ENCODE results near the gene MTIF2. TPM values are rescaled to one million over a fixed set of nuclear protein-coding genes. Genes with fewer than 3 reads are reported as not detected.

The MTIF2 gene
- total RNA-seq, 1 donor from 2014 or later: 32.9 TPM

- H3K4me3 Mint-ChIP-seq: peak overlapping the region; percentile 95
- H3K27me3 Mint-ChIP-seq (ENCODE audit: low read depth): no peaks in the 10 kb centered on the region
- no peak overlapping the region for H3K27ac Mint-ChIP-seq (ENCODE audit: unreplicated experiment)
- TF ChIP-seq, protein P1, sequence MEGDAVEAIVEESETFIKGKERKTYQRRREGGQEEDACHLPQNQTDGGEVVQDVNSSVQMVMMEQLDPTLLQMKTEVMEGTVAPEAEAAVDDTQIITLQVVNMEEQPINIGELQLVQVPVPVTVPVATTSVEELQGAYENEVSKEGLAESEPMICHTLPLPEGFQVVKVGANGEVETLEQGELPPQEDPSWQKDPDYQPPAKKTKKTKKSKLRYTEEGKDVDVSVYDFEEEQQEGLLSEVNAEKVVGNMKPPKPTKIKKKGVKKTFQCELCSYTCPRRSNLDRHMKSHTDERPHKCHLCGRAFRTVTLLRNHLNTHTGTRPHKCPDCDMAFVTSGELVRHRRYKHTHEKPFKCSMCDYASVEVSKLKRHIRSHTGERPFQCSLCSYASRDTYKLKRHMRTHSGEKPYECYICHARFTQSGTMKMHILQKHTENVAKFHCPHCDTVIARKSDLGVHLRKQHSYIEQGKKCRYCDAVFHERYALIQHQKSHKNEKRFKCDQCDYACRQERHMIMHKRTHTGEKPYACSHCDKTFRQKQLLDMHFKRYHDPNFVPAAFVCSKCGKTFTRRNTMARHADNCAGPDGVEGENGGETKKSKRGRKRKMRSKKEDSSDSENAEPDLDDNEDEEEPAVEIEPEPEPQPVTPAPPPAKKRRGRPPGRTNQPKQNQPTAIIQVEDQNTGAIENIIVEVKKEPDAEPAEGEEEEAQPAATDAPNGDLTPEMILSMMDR (conservative IDR thresholded peaks at IDR 0.05): no peak
- H3K4me1 Mint-ChIP-seq: peaks cover 27% of the 10 kb centered on the region
- no peaks in the 10 kb centered on the region for H3K9me3 Mint-ChIP-seq
- DNase-seq (ENCODE audit: low read depth, low spot score): no peak
- H3K36me3 Mint-ChIP-seq (ENCODE audit: low read depth): peaks cover 10% of the 10 kb centered on the region
These were observed 33.1 kb downstream of the MTIF2 start for GRCh38 chr2:55235724-55236538.

GRCh38 chr2:55233658-55233940 lies 35.4 kb downstream of the MTIF2 start:
- Mint-ChIP-seq H3K4me3 (peak overlapping the region; percentile 95), H3K27ac (ENCODE audit: unreplicated experiment) (no peak overlapping the region), H3K36me3 (ENCODE audit: low read depth) (peaks cover 12% of the 10 kb centered on the region), H3K4me1 (peaks cover 44% of the 10 kb centered on the region), H3K9me3 (no peaks in the 10 kb centered on the region), H3K27me3 (ENCODE audit: low read depth) (no peaks in the 10 kb centered on the region)
- no peak for DNase-seq (ENCODE audit: low read depth, low spot score)
- TF ChIP-seq, protein P1 (conservative IDR thresholded peaks at IDR 0.05): no peak

GRCh38 chr2:55232863-55233657 lies 36.0 kb downstream of the MTIF2 start:
- TF ChIP-seq, protein P1 (conservative IDR thresholded peaks at IDR 0.05): no peak
- Mint-ChIP-seq H3K36me3 (ENCODE audit: low read depth) (peaks cover 12% of the 10 kb centered on the region), H3K27me3 (ENCODE audit: low read depth) (no peaks in the 10 kb centered on the region), H3K4me3 (peak overlapping the region; percentile 95), H3K9me3 (no peaks in the 10 kb centered on the region), H3K4me1 (peaks cover 50% of the 10 kb centered on the region), H3K27ac (ENCODE audit: unreplicated experiment) (peak overlapping the region; percentile 97)
- DNase-seq (ENCODE audit: low read depth, low spot score): no peak

DNA sequence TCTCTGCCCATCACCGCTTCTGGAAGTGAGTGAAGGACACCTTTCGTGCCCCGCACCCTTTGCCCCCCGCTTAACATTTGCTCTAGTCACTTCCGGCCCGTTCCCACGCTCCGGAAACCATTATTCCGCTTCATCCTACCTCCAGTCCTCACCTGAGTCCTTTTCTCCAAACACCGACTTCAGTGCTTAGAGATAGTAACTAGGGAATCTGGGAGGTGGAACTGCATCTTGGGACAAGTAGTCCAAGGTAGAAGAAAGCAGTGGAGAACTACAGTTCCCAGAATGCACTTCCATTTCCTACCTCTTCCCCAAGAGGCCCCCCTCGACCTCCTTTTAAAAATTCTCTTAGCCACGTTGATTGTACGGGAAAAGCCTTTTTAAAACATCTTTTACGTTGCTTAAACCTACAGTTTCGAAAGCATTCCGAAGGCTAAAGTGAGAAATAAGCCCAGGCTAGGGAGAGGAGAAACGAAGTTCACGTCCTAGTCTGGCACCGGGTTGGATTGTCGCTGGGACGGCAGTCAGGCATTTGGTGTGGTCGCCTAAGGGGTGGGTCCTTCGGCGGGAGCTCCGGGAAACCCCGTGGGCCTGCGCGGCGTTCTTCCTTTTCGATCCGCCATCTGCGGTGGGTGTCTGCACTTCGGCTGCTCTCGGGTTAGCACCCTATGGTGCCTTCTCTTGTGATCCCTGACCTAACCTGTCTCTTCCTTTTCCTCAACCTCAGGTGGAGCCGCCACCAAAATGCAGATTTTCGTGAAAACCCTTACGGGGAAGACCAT lies 36.8 kb downstream of the MTIF2 start, which contains the start of the genes CLHC1 and RPS27A:
CLHC1 (minus strand) TSS at position 210 of the 779 bp plus-strand sequence. CDS start 9,882 bp downstream, outside the sequence.
RPS27A (plus strand) TSS at position 605 of the 779 bp plus-strand sequence; CDS start at position 742, 137 bp downstream.
- Mint-ChIP-seq H3K27me3 (ENCODE audit: low read depth) (no peaks in the 10 kb centered on the region), H3K4me3 (peak within 1 kb of the TSS; percentile 95), H3K9me3 (no peaks in the 10 kb centered on the region), H3K36me3 (ENCODE audit: low read depth) (peaks cover 12% of the 10 kb centered on the region), H3K4me1 (peaks cover 54% of the 10 kb centered on the region), H3K27ac (ENCODE audit: unreplicated experiment) (peak within 1 kb of the TSS; percentile 97)
- TF ChIP-seq, protein P1 (conservative IDR thresholded peaks at IDR 0.05): no peak
- DNase-seq (ENCODE audit: low read depth, low spot score): peak; percentile 97

DNA sequence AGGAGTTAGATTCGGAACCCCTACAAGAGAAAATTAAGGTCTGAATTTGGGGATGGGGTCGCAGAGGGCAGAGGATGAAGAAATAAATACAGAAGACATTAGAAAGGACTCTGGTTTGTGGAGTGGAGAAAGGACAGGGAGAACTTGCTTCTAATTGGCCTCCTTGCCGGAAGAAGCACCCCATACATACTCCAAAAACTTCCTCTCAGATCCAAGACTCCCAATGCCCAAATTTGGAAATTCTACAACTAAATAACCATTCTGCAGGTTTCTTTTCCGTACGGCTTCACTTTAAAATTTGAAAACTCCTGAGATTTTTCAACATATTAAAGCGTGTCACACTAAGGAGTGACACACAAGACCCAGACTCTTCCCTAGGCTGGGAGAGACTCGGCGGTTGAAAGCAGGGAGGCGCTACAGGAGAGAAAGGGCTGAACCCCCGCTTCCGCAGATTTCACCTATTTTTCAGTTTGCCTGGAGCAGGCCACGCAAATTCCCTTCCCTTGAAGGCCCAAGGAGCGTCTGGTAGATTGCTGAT lies 37.4 kb downstream of the MTIF2 start:
- Mint-ChIP-seq H3K27me3 (ENCODE audit: low read depth) (no peaks in the 10 kb centered on the region), H3K9me3 (no peaks in the 10 kb centered on the region), H3K4me3 (peak overlapping the region; percentile 95), H3K36me3 (ENCODE audit: low read depth) (peaks cover 12% of the 10 kb centered on the region), H3K4me1 (peaks cover 54% of the 10 kb centered on the region), H3K27ac (ENCODE audit: unreplicated experiment) (peak overlapping the region; percentile 97)
- no peak for DNase-seq (ENCODE audit: low read depth, low spot score)
- TF ChIP-seq, protein P1 (conservative IDR thresholded peaks at IDR 0.05): no peak
